AG09319 (cell line): ENCODE data around the gene IQCE.

Experiments
- DNase-seq: peaks from one replicate; pipeline ENCODE4 v3.0.0-alpha.2; 2010; ENCODE audit warnings: low read depth; ENCODE audit errors: extremely low read depth
- TF ChIP-seq, protein P1 (sequence below): IDR thresholded peaks from 2 replicates; pipeline ENCODE4 v1.5.1; 2011; ENCODE audit warnings: low read depth, mild to moderate bottlenecking, inconsistent platforms, low read length, moderate library complexity

IQCE gene

DNA sequence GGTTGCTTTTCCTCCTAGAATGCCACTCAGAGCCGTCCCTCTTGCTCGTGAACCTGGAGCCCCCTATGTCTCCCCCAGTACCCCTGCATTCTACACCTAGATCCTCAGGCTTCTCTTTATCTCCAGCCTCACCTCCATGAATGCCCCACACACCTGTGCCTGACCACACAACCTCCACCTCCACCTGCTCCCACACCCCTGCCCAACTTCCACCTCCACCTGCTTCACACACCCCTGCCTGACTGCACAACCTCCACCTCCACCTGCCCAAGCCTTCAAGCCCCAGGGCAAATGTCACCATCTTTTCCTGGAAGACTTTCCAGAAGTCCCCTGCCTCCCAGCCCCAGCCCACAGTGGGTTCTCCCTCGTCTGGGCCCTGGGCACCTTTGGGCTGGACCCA lies 46.1 kb upstream of the IQCE start:
- TF ChIP-seq, protein P1, sequence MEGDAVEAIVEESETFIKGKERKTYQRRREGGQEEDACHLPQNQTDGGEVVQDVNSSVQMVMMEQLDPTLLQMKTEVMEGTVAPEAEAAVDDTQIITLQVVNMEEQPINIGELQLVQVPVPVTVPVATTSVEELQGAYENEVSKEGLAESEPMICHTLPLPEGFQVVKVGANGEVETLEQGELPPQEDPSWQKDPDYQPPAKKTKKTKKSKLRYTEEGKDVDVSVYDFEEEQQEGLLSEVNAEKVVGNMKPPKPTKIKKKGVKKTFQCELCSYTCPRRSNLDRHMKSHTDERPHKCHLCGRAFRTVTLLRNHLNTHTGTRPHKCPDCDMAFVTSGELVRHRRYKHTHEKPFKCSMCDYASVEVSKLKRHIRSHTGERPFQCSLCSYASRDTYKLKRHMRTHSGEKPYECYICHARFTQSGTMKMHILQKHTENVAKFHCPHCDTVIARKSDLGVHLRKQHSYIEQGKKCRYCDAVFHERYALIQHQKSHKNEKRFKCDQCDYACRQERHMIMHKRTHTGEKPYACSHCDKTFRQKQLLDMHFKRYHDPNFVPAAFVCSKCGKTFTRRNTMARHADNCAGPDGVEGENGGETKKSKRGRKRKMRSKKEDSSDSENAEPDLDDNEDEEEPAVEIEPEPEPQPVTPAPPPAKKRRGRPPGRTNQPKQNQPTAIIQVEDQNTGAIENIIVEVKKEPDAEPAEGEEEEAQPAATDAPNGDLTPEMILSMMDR = no peak
- DNase-seq = no peak

DNA sequence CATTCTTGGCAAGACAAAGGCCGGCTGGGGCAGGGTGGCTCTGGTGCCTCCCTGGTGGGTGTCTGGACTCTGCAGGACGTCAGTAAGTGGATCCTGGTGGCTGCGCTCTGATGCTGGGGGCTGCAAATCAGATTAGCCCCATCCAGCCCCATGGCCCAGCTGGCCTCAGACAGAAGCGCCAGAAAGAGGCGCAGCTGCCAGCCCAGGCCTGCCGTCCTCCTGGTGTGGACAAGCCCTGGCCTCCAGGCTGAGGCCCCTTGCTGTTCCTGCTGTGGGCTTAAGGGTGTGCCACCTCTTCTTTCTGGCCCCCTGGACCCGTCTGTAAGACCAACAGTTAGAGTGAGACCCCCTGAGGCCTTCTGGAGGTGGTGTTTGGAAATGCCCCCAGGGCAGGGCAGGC lies 45.1 kb upstream of the IQCE start:
- TF ChIP-seq, protein P1 = no peak
- DNase-seq = no peak

DNA sequence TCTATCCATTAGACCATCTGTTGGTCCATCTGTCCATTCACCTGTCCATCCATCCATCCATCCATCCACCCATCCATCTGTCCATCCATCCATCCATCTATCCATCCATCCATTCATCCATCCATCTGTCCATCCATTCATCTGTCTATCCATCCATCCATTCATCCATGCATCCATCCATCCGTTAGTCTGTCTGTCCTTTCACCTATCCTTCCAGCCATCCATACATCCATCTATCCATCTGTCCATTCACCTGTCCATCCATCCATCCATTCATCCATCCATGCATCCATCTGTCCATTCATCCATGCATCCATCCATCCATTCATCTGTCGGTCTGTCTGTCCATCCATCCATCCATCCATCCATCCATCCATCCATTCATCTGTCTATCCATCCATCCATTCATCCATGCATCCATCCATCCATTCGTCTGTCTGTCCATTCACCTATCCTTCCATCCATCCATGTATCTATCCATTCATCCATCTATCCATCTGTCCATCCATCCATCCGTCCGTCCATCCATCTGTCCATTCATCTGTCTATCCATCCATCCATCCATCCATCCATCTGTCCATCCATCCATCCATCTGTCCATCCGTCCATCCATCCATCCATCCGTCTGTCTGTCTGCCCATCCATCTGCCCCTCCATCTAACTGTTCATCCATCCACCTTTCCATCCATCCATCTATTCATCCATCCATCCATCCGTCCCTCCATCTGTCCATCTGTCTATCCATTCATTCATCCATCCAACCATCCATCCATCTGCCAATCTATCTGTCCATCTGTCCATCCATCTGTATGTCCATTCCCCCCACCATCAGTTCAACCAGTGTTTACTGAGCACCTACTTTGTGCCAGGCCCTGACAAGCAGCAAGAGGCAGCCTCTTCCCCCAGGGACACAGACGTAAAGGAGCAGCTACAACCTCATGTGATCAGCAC lies 44.0 kb upstream of the IQCE start:
- DNase-seq = no peak
- TF ChIP-seq, protein P1 = no peak

DNA sequence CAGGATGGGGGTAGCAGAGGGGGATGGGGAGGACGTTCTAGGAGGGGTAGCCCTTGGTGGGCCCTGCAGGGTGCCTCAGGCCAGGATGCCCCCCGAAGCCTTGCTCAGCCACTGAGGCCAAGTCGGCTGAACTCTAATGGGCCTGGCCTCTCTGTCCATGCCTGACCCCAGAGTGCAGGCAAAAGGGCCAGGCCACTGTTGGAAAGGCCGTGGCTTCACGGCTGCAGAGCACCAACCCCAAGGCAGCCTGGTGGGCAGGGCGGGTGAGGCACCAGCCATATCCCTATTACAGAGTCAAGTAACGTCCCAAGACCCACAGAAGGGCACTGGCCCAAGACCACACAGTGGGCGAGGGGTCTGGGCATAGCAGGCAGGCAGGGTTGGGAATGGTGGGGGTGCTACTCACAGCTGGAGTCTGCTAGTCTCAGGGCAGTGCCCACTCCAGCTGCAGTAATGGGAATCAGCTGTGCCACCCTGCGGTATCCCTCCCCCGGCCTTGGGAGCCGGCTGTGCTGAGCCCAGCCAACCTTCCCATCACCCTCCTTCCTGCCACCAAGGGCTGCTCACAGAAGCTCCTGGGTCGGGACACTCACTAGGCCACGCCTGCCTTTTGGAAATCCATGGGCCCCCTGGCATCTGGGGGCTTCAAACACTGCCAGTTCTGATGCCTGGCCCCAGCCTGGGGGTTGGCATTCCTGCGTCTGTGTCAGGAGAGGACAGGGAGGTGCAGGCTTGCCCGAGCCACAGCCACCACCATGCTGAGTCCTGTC lies 43.2 kb upstream of the IQCE start:
- no peak for DNase-seq
- TF ChIP-seq, protein P1 = no peak

DNA sequence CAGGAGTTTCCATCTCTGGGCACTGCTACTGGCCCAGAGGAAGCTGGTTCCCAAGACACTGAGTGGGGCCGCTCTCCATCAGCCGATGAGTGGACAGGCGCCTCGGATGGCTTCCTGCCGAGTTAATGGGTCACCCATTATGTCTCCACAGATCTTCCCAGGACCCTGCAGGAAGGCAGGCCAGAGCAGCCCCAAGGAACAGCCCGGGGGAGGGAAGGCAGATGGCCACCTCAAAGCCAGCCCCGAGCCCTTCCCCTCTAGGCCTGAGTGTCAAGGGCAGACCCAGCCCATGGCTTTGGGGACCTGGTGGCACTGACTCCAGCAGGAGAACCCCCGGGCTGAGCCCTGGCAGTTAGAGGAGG lies 42.6 kb upstream of the IQCE start:
- DNase-seq = no peak
- TF ChIP-seq, protein P1 = no peak

DNA sequence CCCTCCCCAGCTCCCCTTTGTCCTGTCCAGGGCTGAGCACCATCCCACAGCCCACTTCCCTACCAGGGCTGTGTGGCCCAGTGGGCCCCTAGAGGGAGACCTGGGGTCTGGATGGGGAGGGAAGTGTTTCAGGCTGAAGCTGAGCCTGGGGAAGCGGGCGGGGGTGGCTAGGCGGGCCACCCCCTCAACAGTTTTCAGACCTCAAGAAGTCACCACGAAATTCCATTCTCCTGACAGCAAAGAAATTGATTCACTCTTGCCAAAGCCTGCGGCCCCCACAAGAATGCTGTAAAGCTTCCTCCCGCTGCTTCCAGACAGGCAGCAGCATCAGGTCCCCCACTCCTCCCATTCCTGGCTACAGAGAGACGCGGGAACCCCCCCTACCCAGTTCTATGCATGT lies 41.8 kb upstream of the IQCE start:
- DNase-seq = peak; percentile 65
- TF ChIP-seq, protein P1 = no peak; the same call in 1 of the 2 replicates
